Motor neuron (in vitro differentiated cells): ENCODE measurements around the gene GNPDA2. TPM values are rescaled to one million over a fixed set of nuclear protein-coding genes. Genes with fewer than 3 reads are reported as not detected.

Experiments
- ATAC-seq, 8 experiments: fragments of 200-7000 bp; cut with Tn5 transposase; replicated peaks in 6 of 8; 2 replicates each; pipeline ENCODE4 v1.8.0; 2021; ENCODE audit warnings: mild to moderate bottlenecking in 8 of 8, moderate library complexity in 8 of 8
- H3K27ac ChIP-seq, 2 donors: fragments of 250-450 bp; sonication (Bioruptor Pico); 2 replicates each; pipeline ENCODE4 v1.9.0; 2021; ENCODE audit warnings: antibody characterized with exemption in 2 of 2, mild to moderate bottlenecking in 2 of 2, moderate library complexity in 1 of 2
- H3K4me1 ChIP-seq, 2 donors: fragments of 250-450 bp; sonication (Bioruptor Pico); replicated peaks in 1 of 2; 2 replicates each; pipeline ENCODE4 v1.6.1; 2021; ENCODE audit warnings: antibody characterized with exemption in 2 of 2, mild to moderate bottlenecking in 2 of 2, moderate library complexity in 1 of 2
- H3K4me3 ChIP-seq, 5 donors: fragments of 250-450 bp; sonication (Bioruptor Pico); 2 replicates each; pipeline ENCODE4 v1.9.0; 2021; ENCODE audit warnings: antibody characterized with exemption in 5 of 5, mild to moderate bottlenecking in 5 of 5, moderate library complexity in 4 of 5
- WGBS, 10 experiments: fragments of 450-650 bp; shearing (Covaris generic); methylation state at CpG; one replicate each; pipeline ENCODE4 v1.0.0; 2022; 5-methylcytosine and 5-hydroxymethylcytosine counted together
- in situ Hi-C, 9 experiments: fragments of 400-800 bp; cut with MboI; loops; one replicate each; pipeline ENCODE4 v1.15.0; 2021; ENCODE audit warnings: low sequenced_read_pairs in 9 of 9, low pct_unique_long_range_greater_than_20kb in 2 of 9; ENCODE audit not compliant: unreplicated experiment in 9 of 9
- total RNA-seq, 8 experiments: library from RNA; unstranded; fragments of 300-600 nt; gene quantifications; 2 replicates each; pipeline versions ENCODE4 v1.2.3 to v1.2.4, GENCODE V29; 2022

GNPDA2 gene
- total RNA-seq, 8 experiments from 2014 or later = 16.3 to 56.5 (median 25.1) TPM

GRCh38 chr4:44727471-44727870 is 1.1 kb upstream of the GNPDA2 start:
- Histone ChIP-seq H3K4me1 (peaks cover 0 to 18% of the 10 kb centered on the region in 2 donors), H3K27ac (no peak overlapping the region), H3K4me3 (no peak overlapping the region)
- no peak for ATAC-seq
- 74 to 100% (median 90%) methylated on average over 1 to 6 of the region's 6 CpGs; no CpG with 5 or more reads in 1 of the 10 experiments for WGBS, 10 experiments
- in situ Hi-C loops = no loop called here

DNA sequence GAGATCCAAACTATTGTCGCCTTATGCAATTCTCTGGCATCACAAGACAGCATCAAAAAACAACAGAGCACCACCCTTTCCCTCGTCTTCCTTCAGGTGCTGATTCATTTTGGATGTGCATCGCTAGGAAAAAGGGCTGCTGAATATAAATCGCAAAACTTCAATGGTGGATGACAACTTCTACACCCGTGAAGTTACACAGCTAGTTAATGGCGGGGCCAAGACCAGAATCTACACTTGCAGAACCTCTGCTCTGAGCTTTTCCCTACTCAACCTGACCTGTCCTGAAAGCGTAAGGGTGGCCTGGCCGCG is 674 bp downstream of the GNPDA2 start:
- peaks cover 0 to 18% of the 10 kb centered on the region in 2 donors for H3K4me1 ChIP-seq
- 0 to 14% (median 0%) methylated on average over 3 to 9 of the region's 9 CpGs; no CpG with 5 or more reads in 3 of the 10 experiments for WGBS, 10 experiments
- in situ Hi-C loops = no loop called here
- H3K4me3 ChIP-seq = peak overlapping the region; percentile 74 to 86 (median 76)
- H3K27ac ChIP-seq = peak overlapping the region; percentile 78 to 82
- peak in 2 of 8 experiments; percentile 2 to 4 for ATAC-seq

- no peak overlapping the region for H3K27ac ChIP-seq
- H3K4me1 ChIP-seq = peaks cover 0 to 18% of the 10 kb centered on the region in 2 donors
- in situ Hi-C loops = no loop called here
- no peak for ATAC-seq
- 0 to 33% (median 8%) methylated on average over 2 to 6 of the region's 6 CpGs; no CpG with 5 or more reads in 2 of the 10 experiments for WGBS, 10 experiments
- H3K4me3 ChIP-seq = peak overlapping the region; percentile 74 to 86 (median 76)
Measured at GRCh38 chr4:44725166-44725565, 1.2 kb downstream of the GNPDA2 start.

- no peak for ATAC-seq
- in situ Hi-C loops = no loop called here
- Histone ChIP-seq H3K4me1 (peaks cover 0 to 18% of the 10 kb centered on the region in 2 donors), H3K4me3 (no peak overlapping the region), H3K27ac (no peak overlapping the region)
- 96 to 100% (median 100%) methylated on average over 1 to 3 of the region's 3 CpGs for WGBS, 10 experiments
Measured at GRCh38 chr4:44722001-44722400, 4.4 kb downstream of the GNPDA2 start.

DNA sequence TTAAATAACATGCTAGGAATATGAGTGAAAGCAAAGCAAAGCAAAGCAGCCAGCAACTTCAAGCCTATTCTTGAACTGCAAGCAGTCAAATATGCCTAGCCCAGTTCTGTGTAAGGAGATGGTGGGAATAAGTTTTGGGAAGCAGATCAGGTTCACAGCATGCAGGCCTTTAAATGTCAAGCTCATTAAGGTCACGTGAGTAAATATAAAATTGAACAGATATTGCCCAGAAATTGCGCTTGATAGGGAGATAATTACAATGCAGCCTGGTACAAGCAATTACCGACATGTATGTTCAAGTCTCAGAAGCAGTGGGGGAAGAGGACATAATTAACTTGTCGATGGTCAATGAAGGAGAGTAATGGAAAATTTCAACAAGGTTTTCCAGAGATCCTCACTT is 6.0 kb downstream of the GNPDA2 start:
- H3K27ac ChIP-seq = no peak overlapping the region
- in situ Hi-C loops = no loop called here
- no peak overlapping the region for H3K4me3 ChIP-seq
- peaks cover 0 to 18% of the 10 kb centered on the region in 2 donors for H3K4me1 ChIP-seq
- 42 to 100% (median 89%) methylated on average over 3 to 4 of the region's 4 CpGs; no CpG with 5 or more reads in 3 of the 10 experiments for WGBS, 10 experiments
- ATAC-seq = no peak

GRCh38 chr4:44716597-44716996 is 9.8 kb downstream of the GNPDA2 start:
- Histone ChIP-seq H3K27ac (no peak overlapping the region), H3K4me1 (peaks cover 0 to 3% of the 10 kb centered on the region in 2 donors), H3K4me3 (no peak overlapping the region)
- WGBS, 10 experiments = 60 to 90% (median 75%) methylated on average over 1 to 5 of the region's 5 CpGs
- in situ Hi-C loops = no loop called here
- no peak for ATAC-seq

DNA sequence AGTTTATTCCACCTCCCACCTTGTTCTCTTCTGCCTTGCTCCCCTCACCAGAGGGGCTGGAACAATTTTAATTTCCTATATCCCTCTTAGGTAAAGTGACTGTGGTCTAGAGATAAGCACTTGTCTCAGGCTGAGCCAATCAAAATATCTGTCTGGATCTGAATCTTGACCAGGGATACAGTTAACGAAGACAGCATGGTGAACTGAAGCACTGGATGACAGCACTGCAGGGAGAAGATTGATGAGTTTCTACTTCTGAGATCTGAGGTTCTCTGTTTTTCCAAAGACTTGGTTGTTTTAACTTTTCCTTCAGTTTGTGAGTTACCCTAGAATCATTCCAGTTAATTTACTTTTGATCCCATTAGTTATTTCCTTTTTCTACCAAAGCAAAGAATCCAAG is 13.2 kb downstream of the GNPDA2 start:
- in situ Hi-C loops = no loop called here
- 88 to 100% (median 96%) methylated on average over 1 of the region's 1 CpG; no CpG with 5 or more reads in 4 of the 10 experiments for WGBS, 10 experiments
- H3K4me1 ChIP-seq = peaks cover 0 to 3% of the 10 kb centered on the region in 2 donors
- ATAC-seq = no peak
- H3K27ac ChIP-seq = no peak overlapping the region
- no peak overlapping the region for H3K4me3 ChIP-seq

- Histone ChIP-seq H3K27ac (no peak overlapping the region), H3K4me3 (no peak overlapping the region), H3K4me1 (no peaks in the 10 kb centered on the region)
- WGBS, 10 experiments = 80 to 100% (median 85%) methylated on average over 2 to 4 of the region's 4 CpGs
- in situ Hi-C loops = no loop called here
- no peak for ATAC-seq
Measured at GRCh38 chr4:44704673-44705072, 21.7 kb downstream of the GNPDA2 start.

GRCh38 chr4:44701037-44701436 is 25.3 kb downstream of the GNPDA2 start:
- Histone ChIP-seq H3K27ac (no peak overlapping the region), H3K4me1 (no peaks in the 10 kb centered on the region), H3K4me3 (no peak overlapping the region)
- ATAC-seq = no peak
- in situ Hi-C loops = no loop called here
- WGBS, 10 experiments = 63 to 100% (median 96%) methylated on average over 1 to 2 of the region's 2 CpGs

- ATAC-seq = no peak
- WGBS, 10 experiments = 75 to 100% (median 100%) methylated on average over 1 of the region's 1 CpG; no CpG with 5 or more reads in 5 of the 10 experiments
- in situ Hi-C loops = no loop called here
Measured at GRCh38 chr4:44700427-44700826, 25.9 kb downstream of the GNPDA2 start.

DNA sequence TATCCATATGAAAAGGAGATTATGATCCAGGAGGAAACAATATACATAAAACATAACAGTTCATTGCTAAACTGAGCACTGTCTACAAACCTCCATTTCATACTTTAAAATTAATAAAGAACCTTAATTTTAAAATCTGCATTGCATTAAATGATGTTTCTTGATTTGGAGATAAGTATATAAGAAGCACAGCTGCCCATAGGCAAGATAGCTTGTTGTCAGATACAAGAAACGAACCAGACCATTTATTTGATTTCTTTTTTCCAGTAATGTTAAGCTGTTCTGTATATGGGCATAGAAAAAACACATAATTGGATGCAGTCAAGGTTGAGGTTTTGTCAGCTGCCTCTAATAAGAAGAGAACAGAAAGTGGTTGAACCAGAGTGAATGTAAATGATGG is 41.7 kb downstream of the GNPDA2 start:
- Histone ChIP-seq H3K27ac (no peak overlapping the region), H3K4me3 (no peak overlapping the region), H3K4me1 (peaks cover 0 to 14% of the 10 kb centered on the region in 2 donors)
- in situ Hi-C loops = no loop called here
- 20 to 100% (median 60%) methylated on average over 1 of the region's 1 CpG; no CpG with 5 or more reads in 3 of the 10 experiments for WGBS, 10 experiments
- no peak for ATAC-seq

More at GRCh38 chr4:44700427-44700826, 25.9 kb downstream of the GNPDA2 start:
- H3K4me1 ChIP-seq = no peaks in the 10 kb centered on the region
- no peak overlapping the region for H3K27ac ChIP-seq
- no peak overlapping the region for H3K4me3 ChIP-seq

DNA sequence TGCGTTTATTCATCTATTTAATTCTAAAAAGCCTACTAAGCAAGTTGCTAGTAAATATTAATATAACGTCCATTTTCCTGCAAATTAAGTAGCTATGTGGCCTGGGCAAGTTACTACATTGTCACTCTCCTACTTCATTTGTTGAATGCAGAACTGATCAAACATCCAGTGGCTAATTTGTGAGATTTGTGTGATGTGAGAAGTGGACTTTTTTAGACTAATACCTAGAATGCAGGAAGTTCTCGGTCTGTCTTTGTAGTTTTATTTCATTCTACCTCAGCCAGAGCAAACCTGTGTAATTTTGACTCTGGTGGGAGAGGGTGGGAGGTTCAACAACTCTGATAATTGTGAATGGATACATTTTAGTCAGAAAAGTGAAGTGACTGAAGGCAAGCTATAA is 47.3 kb downstream of the GNPDA2 start:
- in situ Hi-C loops = no loop called here
- Histone ChIP-seq H3K4me1 (peaks cover 4 to 22% of the 10 kb centered on the region in 2 donors), H3K4me3 (peak overlapping the region; percentile 69 to 97 (median 82)), H3K27ac (peak overlapping the region in 1 of 2 donors; percentile 91)
- ATAC-seq = no peak
- WGBS, 10 experiments = 0 to 17% (median 0%) methylated on average over 1 to 3 of the region's 3 CpGs; no CpG with 5 or more reads in 2 of the 10 experiments

DNA sequence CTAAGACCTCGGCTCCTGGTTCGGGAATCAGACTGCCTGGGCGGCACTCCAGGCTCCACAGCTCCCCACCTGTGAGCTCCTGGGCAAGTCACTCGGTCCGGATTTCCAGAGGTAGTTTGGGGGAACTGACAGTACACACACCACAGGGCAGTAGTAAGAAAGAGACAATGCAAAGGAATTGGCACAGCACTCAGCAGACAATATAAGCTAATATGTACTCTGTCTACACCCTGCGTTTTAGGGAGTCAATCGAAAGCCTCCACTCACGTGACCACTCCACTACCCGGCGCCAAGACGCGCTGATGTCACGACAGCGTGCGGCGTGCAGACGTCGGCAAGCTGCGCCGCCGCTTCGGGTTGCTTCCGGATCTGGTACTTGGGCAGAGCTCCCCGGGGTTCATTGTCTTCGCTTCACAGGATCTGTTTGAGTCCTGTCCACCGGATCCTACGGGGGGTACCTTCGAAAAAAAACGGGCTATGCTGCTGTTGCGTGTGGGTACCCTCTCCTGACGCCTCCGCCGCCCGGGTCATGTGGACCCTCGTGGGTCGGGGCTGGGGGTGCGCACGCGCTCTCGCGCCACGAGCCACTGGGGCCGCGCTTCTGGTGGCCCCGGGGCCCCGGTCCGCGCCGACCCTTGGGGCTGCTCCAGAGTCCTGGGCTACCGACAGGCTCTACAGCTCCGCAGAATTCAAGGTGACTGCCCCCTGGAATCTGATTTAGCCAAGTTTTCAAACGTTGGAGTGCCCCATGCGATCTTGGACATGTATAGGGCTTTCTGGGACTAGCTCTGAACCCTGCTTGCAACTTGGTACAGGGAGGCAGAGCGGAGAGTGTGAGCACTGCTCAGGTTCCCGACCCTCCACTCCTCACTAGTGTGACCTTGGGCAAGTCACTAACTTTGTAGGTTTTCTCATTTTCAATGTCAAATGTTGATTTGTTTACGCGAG is 48.0 kb downstream of the GNPDA2 start, which contains the start of gene GUF1:
GUF1 (plus strand) TSS at position 327 of the 948 bp plus-strand sequence; CDS start at position 530, 203 bp downstream.
- WGBS, 10 experiments = 0 to 7% (median 0%) methylated on average over 2 to 18 of the region's 57 CpGs; no CpG with 5 or more reads in 1 of the 10 experiments
- Histone ChIP-seq H3K4me3 (peak within 1 kb of the TSS; percentile 69 to 97 (median 82)), H3K4me1 (peaks cover 4 to 22% of the 10 kb centered on the region in 2 donors), H3K27ac (peak within 1 kb of the TSS; percentile 91)
- peak; percentile 90 to 96 (median 93) for ATAC-seq
- in situ Hi-C loops = no loop called here
